ENCODE data around the gene MIGA1. TPM values are rescaled to one million over a fixed set of nuclear protein-coding genes. Genes with fewer than 3 reads are reported as not detected.
A peak's percentile ranks its signal among the peaks of the same experiment; 100 is the strongest.

Gene MIGA1
- total RNA-seq, 1 experiment from 2014 or later: 14.4 TPM

GRCh38 chr1:77888781-77889642, 109.6 kb downstream of the MIGA1 start:
- BruUV-seq (replicated peaks): no TSS peak
- intact Hi-C loops (cut with micrococcal nuclease; ENCODE audit: unreplicated experiment): no loop called here
- peak overlapping the region; percentile 68 to 84 for H3K4me3 ChIP-seq (ENCODE audit: low read depth in 2 of 2, low read length in 2 of 2)
- no peak for DNase-seq (ENCODE audit: low read depth, low spot score)
- peaks cover 18% of the 10 kb centered on the region; the same call in 1 of the 2 replicates for H3K4me1 ChIP-seq (ENCODE audit: control insufficient read depth, insufficient read depth, low read length)
- H3K27me3 ChIP-seq (ENCODE audit: control insufficient read depth, insufficient read depth, low read length): no peaks in the 10 kb centered on the region
- H3K36me3 ChIP-seq (ENCODE audit: control insufficient read depth, insufficient read depth, low read length): no peaks in the 10 kb centered on the region
- ATAC-seq: peak; percentile 80
- POLR2A ChIA-PET: no interaction called here
- no peaks in the 10 kb centered on the region for H3K9me3 ChIP-seq (ENCODE audit: control insufficient read depth, insufficient read depth, low read depth, low read length)
- peak; percentile 57; the same call in 1 of the 2 replicates for TF ChIP-seq SIN3A (IDR thresholded peaks at IDR 0.05; ENCODE audit: borderline replicate concordance, insufficient read depth, low read depth, low read length)
- TF ChIP-seq CTCF (IDR thresholded peaks at IDR 0.05): no peak
- in situ Hi-C loops (cut with HindIII; ENCODE audit: low pct_unique_long_range_greater_than_20kb, low sequenced_read_pairs): no loop called here
- CTCF ChIA-PET: interaction anchor here (0.6 kb wide), 1 partner anchor 341 kb away, joined by 6 read pairs; no protein-coding TSS in a partner anchor
- H3K27ac ChIP-seq (ENCODE audit: low read length): peak overlapping the region; percentile 69

DNA sequence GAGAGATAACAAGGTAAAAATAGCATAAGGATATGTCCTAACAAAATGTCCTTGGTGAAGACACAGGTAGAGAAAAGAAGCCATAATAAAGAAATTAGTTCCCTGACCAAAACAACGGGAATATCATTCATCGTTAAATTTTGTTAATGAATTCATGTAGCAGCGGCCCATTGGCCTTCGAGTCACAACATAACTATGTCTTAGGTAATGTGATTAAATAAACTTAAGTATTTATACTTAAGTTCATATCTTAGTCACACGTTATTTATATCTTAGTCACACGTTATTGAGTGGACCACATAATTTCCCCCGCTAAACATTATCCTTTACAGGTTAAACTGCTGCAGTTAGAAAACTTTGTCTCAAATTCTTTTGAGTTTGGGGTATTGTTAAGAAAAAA, 110.2 kb downstream of the MIGA1 start:
- intact Hi-C loops (cut with micrococcal nuclease; ENCODE audit: unreplicated experiment): no loop called here
- H3K4me1 ChIP-seq (ENCODE audit: control insufficient read depth, insufficient read depth, low read length): peaks cover 18% of the 10 kb centered on the region; the same call in 1 of the 2 replicates
- POLR2A ChIA-PET: no interaction called here
- H3K36me3 ChIP-seq (ENCODE audit: control insufficient read depth, insufficient read depth, low read length): no peaks in the 10 kb centered on the region
- TSS peak; percentile 68 for BruUV-seq (replicated peaks)
- H3K27ac ChIP-seq (ENCODE audit: low read length): peak overlapping the region; percentile 69
- peak overlapping the region; percentile 68 to 84 for H3K4me3 ChIP-seq (ENCODE audit: low read depth in 2 of 2, low read length in 2 of 2)
- ATAC-seq (peak; percentile 43), DNase-seq (ENCODE audit: low read depth, low spot score) (no peak)
- H3K27me3 ChIP-seq (ENCODE audit: control insufficient read depth, insufficient read depth, low read length): no peaks in the 10 kb centered on the region
- CTCF ChIA-PET: interaction anchor here (0.6 kb wide), 1 partner anchor 341 kb away, joined by 6 read pairs; no protein-coding TSS in a partner anchor
- in situ Hi-C loops (cut with HindIII; ENCODE audit: low pct_unique_long_range_greater_than_20kb, low sequenced_read_pairs): no loop called here
- no peaks in the 10 kb centered on the region for H3K9me3 ChIP-seq (ENCODE audit: control insufficient read depth, insufficient read depth, low read depth, low read length)
- TF ChIP-seq TCF7L2 (IDR thresholded peaks at IDR 0.05; ENCODE audit: low read depth, low read length) (no peak), CTCF (IDR thresholded peaks at IDR 0.05) (no peak), POLR2AphosphoS5 (IDR thresholded peaks at IDR 0.05; ENCODE audit: low read depth, low read length) (no peak), SIN3A (IDR thresholded peaks at IDR 0.05; ENCODE audit: borderline replicate concordance, insufficient read depth, low read depth, low read length) (no peak)
- TF ChIP-seq, protein P1, sequence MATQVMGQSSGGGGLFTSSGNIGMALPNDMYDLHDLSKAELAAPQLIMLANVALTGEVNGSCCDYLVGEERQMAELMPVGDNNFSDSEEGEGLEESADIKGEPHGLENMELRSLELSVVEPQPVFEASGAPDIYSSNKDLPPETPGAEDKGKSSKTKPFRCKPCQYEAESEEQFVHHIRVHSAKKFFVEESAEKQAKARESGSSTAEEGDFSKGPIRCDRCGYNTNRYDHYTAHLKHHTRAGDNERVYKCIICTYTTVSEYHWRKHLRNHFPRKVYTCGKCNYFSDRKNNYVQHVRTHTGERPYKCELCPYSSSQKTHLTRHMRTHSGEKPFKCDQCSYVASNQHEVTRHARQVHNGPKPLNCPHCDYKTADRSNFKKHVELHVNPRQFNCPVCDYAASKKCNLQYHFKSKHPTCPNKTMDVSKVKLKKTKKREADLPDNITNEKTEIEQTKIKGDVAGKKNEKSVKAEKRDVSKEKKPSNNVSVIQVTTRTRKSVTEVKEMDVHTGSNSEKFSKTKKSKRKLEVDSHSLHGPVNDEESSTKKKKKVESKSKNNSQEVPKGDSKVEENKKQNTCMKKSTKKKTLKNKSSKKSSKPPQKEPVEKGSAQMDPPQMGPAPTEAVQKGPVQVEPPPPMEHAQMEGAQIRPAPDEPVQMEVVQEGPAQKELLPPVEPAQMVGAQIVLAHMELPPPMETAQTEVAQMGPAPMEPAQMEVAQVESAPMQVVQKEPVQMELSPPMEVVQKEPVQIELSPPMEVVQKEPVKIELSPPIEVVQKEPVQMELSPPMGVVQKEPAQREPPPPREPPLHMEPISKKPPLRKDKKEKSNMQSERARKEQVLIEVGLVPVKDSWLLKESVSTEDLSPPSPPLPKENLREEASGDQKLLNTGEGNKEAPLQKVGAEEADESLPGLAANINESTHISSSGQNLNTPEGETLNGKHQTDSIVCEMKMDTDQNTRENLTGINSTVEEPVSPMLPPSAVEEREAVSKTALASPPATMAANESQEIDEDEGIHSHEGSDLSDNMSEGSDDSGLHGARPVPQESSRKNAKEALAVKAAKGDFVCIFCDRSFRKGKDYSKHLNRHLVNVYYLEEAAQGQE (IDR thresholded peaks at IDR 0.05; ENCODE audit: insufficient read depth in 1 of 2, low read depth in 2 of 2, low read length in 1 of 2): no peak

Data from Panc1 (cell line).